Mesenteric fat pad (tissue), 1 donor: Measurements from ENCODE around the gene ZBTB43. TPM values are rescaled to one million over a fixed set of nuclear protein-coding genes. Genes with fewer than 3 reads are reported as not detected.

Source experiments
- DNase-seq: peaks from one replicate; pipeline ENCODE4 v3.0.0-alpha.2; 2020; ENCODE audit warnings: low spot score
- total RNA-seq: library from RNA; stranded (reverse); fragmentation: NEBNext Ultra II Directional; extraction: Animal tissue kit (Norgen Biotek cat#: 25700); gene quantifications from one replicate; pipeline ENCODE4 v1.2.1, GENCODE V29; 2021
- donor health status: DM: yes; HTN: yes; CAD: no.

The ZBTB43 gene
- total RNA-seq, 1 donor from 2014 or later: 20.9 TPM

GRCh38 chr9:126856326-126856877 is 51.6 kb downstream of the ZBTB43 start:
- no peak for DNase-seq

- no peak for DNase-seq
Observed at GRCh38 chr9:126857261-126857960, 52.6 kb downstream of the ZBTB43 start.

GRCh38 chr9:126859111-126859510 is 54.3 kb downstream of the ZBTB43 start:
- DNase-seq: no peak

GRCh38 chr9:126860077-126860756 is 55.4 kb downstream of the ZBTB43 start, which contains the start of gene ZBTB34:
Gene ZBTB34 (plus strand): TSS chr9:126860639. CDS start chr9:126879400, 18,761 bp downstream.
- DNase-seq: peak; percentile 92

- no peak for DNase-seq
Observed at GRCh38 chr9:126860757-126861466, 56.1 kb downstream of the ZBTB43 start.

- DNase-seq: no peak
Observed at GRCh38 chr9:126861707-126862103, 56.9 kb downstream of the ZBTB43 start.

- DNase-seq: no peak
Observed at GRCh38 chr9:126862104-126862761, 57.4 kb downstream of the ZBTB43 start.

GRCh38 chr9:126864771-126865170 is 59.9 kb downstream of the ZBTB43 start:
- DNase-seq: no peak

GRCh38 chr9:126869368-126869767 is 64.5 kb downstream of the ZBTB43 start:
- DNase-seq: no peak

- no peak for DNase-seq
Observed at GRCh38 chr9:126872516-126872915, 67.7 kb downstream of the ZBTB43 start.

GRCh38 chr9:126874546-126875314 is 69.9 kb downstream of the ZBTB43 start:
- no peak for DNase-seq

- DNase-seq: no peak
Observed at GRCh38 chr9:126875756-126876510, 71.1 kb downstream of the ZBTB43 start.

- no peak for DNase-seq
Observed at GRCh38 chr9:126876531-126876930, 71.7 kb downstream of the ZBTB43 start.

GRCh38 chr9:126877418-126877817 is 72.6 kb downstream of the ZBTB43 start:
- no peak for DNase-seq

- DNase-seq: no peak
Observed at GRCh38 chr9:126879288-126879687, 74.4 kb downstream of the ZBTB43 start.

GRCh38 chr9:126880226-126880946 is 75.5 kb downstream of the ZBTB43 start:
- no peak for DNase-seq

GRCh38 chr9:126880947-126881332 is 76.1 kb downstream of the ZBTB43 start:
- no peak for DNase-seq

GRCh38 chr9:126882746-126883145 is 77.9 kb downstream of the ZBTB43 start:
- DNase-seq: peak; percentile 72

- DNase-seq: no peak
Observed at GRCh38 chr9:126883636-126884035, 78.8 kb downstream of the ZBTB43 start.
